Psoas muscle (tissue), 8 donors: ENCODE measurements around the gene C16orf74. TPM values are rescaled to one million over a fixed set of nuclear protein-coding genes. Genes with fewer than 3 reads are reported as not detected.

Source experiments
- ATAC-seq, 4 donors: fragments of 200-7000 bp; cut with Tn5 transposase; one replicate each; pipeline ENCODE4 v1.9.1; 2020; ENCODE audit warnings: moderate library complexity in 3 of 4, mild to moderate bottlenecking in 2 of 4
- DNase-seq, 2 donors: peaks; one replicate each; pipeline ENCODE4 v3.0.0-alpha.2; 2020
- H3K27ac ChIP-seq: fragments of 200-600 bp; one replicate; pipeline ENCODE4 v1.8.0; 2022
- H3K27me3 ChIP-seq, 3 donors: fragments of 200-600 bp in 1 of 3; one replicate each; pipeline versions ENCODE4 v1.6.1 to v1.8.0; 2013 to 2022; ENCODE audit warnings: low read length in 2 of 3, mild to moderate bottlenecking in 2 of 3, moderate library complexity in 1 of 3; ENCODE audit not compliant: insufficient read depth in 3 of 3
- H3K36me3 ChIP-seq, 2 donors: fragments of 200-600 bp in 1 of 2; one replicate each; pipeline versions ENCODE4 v1.6.1 to v1.8.0; 2013 to 2022; ENCODE audit warnings: low read depth in 1 of 2, mild to moderate bottlenecking in 1 of 2, moderate library complexity in 1 of 2; ENCODE audit not compliant: insufficient read depth in 1 of 2
- H3K4me1 ChIP-seq: fragments of 200-600 bp; one replicate; pipeline ENCODE4 v1.8.0; 2022
- H3K4me3 ChIP-seq: fragments of 200-600 bp; one replicate; pipeline ENCODE4 v1.8.0; 2022; ENCODE audit warnings: mild to moderate bottlenecking
- H3K9me3 ChIP-seq: fragments of 200-600 bp; one replicate; pipeline ENCODE4 v1.8.0; 2022
- CTCF ChIP-seq: fragments of 200-600 bp; IDR thresholded peaks from one replicate; pipeline ENCODE4 v1.8.0; 2022; ENCODE audit warnings: antibody characterized with exemption
- WGBS, 3 donors: extraction: QIAGEN DNeasy Blood & Tissue Kit; methylation state at CpG; one replicate each; pipeline versions ENCODE4 v1.1.6 to v1.1.7; 2013; 5-methylcytosine and 5-hydroxymethylcytosine counted together
- intact Hi-C, 2 donors: fragments of 100-400 bp; cut with DNase I; formaldehyde crosslinking; loops; one replicate each; pipeline versions ENCODE4 v1.11.0 to v1.14.2; 2022
- long read RNA-seq, 2 donors: library from polyadenylated mRNA; unstranded; transcript quantifications; one replicate each; pipeline ENCODE4 v2.0.0, GENCODE V29; 2021
- polyA plus RNA-seq, 3 donors: library from polyadenylated mRNA; stranded (reverse); fragments of 200-250 nt; gene quantifications; one replicate each; pipeline ENCODE4 v1.2.3, GENCODE V29; 2013
- total RNA-seq, 4 donors: library from RNA; stranded (reverse); fragmentation: NEBNext Ultra II Directional in 2 of 4; extraction: Animal tissue kit (Norgen Biotek cat#: 25700) in 2 of 4; gene quantifications; one replicate each; pipeline versions ENCODE4 v1.2.1 to v1.2.4, GENCODE V29; 2021 to 2023
- donor health status: healthy with polysubstance abuse.
- donor health status: DM: no; HTN: no; CAD: no; lungs with moderate emphysema.
- donor health status: Bipolar disorder and iron deficiency.
- donor health status: healthy.
- donor health status: DM: yes; HTN: yes; CAD: no.
- donor health status: DM: no; HTN: no; CAD: no.
- donor health status: DM: no; HTN: no; CAD: no.
- donor health status: DM: yes; HTN: yes; CAD: no.

The C16orf74 gene
- total RNA-seq: under 1 TPM in 2 of 4 donors, not detected in 2; 0.21 to 0.75 TPM
- 1 to 10 TPM in 1 of 3 donors, under 1 TPM in 2; 0.13 to 3.8 (median 0.24) TPM for polyA plus RNA-seq
- long read RNA-seq, donor 1: 0 reads
- long read RNA-seq, donor 2, partial matches to known transcripts: 0 of 2 reads
- long read RNA-seq, donor 2, other reads (novel, unspliced or antisense): 2 of 2 reads

GRCh38 chr16:85750827-85751697 is at the start of gene C16orf74:
TSS of gene C16orf74 (minus strand) at chr16:85751096. CDS start at chr16:85735217, 15,879 bp downstream.
- Histone ChIP-seq H3K9me3 (no peaks in the 10 kb centered on the region), H3K36me3 (no peaks in the 10 kb centered on the region), H3K27me3 (peaks cover 0 to 31% (median 0%) of the 10 kb centered on the region in 3 donors), H3K4me3 (peak within 1 kb of the TSS; percentile 68), H3K27ac (no peak within 1 kb of the TSS), H3K4me1 (peaks cover 11% of the 10 kb centered on the region)
- intact Hi-C loops: no loop called here
- TF ChIP-seq CTCF: no peak
- DNase-seq (peak in 1 of 2 donors; percentile 44), ATAC-seq (peak; percentile 70 to 85 (median 82))
- WGBS, 3 donors: 4 to 33% (median 16%) methylated on average over 19 to 96 of the region's 96 CpGs

- Histone ChIP-seq H3K9me3 (no peaks in the 10 kb centered on the region), H3K4me1 (peaks cover 34% of the 10 kb centered on the region), H3K36me3 (peaks cover 8 to 64% of the 10 kb centered on the region in 2 donors), H3K27ac (peak overlapping the region; percentile 97), H3K27me3 (no peaks in the 10 kb centered on the region), H3K4me3 (peak overlapping the region; percentile 100)
- intact Hi-C loops: loop anchor here in 1 of 2 donors (10.0 kb wide), 1 partner anchor 1515 kb away; the partner anchor contains the start of gene C16orf95
- TF ChIP-seq CTCF: no peak
- ATAC-seq: peak; percentile 7 to 38 (median 18)
- no peak for DNase-seq
- 5 to 13% (median 7%) methylated on average over 9 of the region's 9 CpGs for WGBS, 3 donors
Measured at GRCh38 chr16:85800321-85800669, 49.4 kb upstream of the C16orf74 start.

GRCh38 chr16:85799497-85800320 is 48.8 kb upstream of the C16orf74 start, which contains the start of the genes COX4I1 and EMC8:
TSS of gene COX4I1 (plus strand) at chr16:85799695. CDS start at chr16:85801206, 1,511 bp downstream.
TSS of gene EMC8 (minus strand) at chr16:85799544. CDS start at chr16:85799295, 249 bp downstream.
- Histone ChIP-seq H3K27ac (peak within 1 kb of the TSS; percentile 97), H3K4me1 (peaks cover 34% of the 10 kb centered on the region), H3K27me3 (no peaks in the 10 kb centered on the region), H3K4me3 (peak within 1 kb of the TSS; percentile 100), H3K36me3 (peaks cover 8 to 64% of the 10 kb centered on the region in 2 donors), H3K9me3 (no peaks in the 10 kb centered on the region)
- 0 to 1% (median 0%) methylated on average over 66 to 87 of the region's 87 CpGs for WGBS, 3 donors
- DNase-seq: peak; percentile 97 to 98
- TF ChIP-seq CTCF: no peak
- intact Hi-C loops: loop anchor here in 1 of 2 donors (10.0 kb wide), 1 partner anchor 1515 kb away; the partner anchor contains the start of gene C16orf95
- peak; percentile 97 to 99 (median 98) for ATAC-seq

GRCh38 chr16:85798901-85799496 is 48.1 kb upstream of the C16orf74 start:
- peak; percentile 33 to 44 (median 38) for ATAC-seq
- Histone ChIP-seq H3K9me3 (no peaks in the 10 kb centered on the region), H3K27me3 (no peaks in the 10 kb centered on the region), H3K27ac (peak overlapping the region; percentile 97), H3K36me3 (peaks cover 8 to 66% of the 10 kb centered on the region in 2 donors), H3K4me1 (peaks cover 34% of the 10 kb centered on the region), H3K4me3 (peak overlapping the region; percentile 100)
- no peak for DNase-seq
- TF ChIP-seq CTCF: no peak
- intact Hi-C loops: no loop called here
- WGBS, 3 donors: 0 to 1% (median 0%) methylated on average over 16 to 51 of the region's 51 CpGs
